Iris pigment epithelial cell (primary cell): ENCODE measurements around the gene TMEM86B.
A peak's percentile ranks its signal among the peaks of the same experiment; 100 is the strongest.
"Not testable (repeated sequence)": the region's sequence is repeated elsewhere in the genome, so short reads cannot be mapped to it uniquely, and the experiment has no call there.

Experiments
- DNase-seq: peaks from one replicate; pipeline ENCODE4 v3.0.0-alpha.2; 2011; ENCODE audit warnings: low read depth

Gene TMEM86B

DNA sequence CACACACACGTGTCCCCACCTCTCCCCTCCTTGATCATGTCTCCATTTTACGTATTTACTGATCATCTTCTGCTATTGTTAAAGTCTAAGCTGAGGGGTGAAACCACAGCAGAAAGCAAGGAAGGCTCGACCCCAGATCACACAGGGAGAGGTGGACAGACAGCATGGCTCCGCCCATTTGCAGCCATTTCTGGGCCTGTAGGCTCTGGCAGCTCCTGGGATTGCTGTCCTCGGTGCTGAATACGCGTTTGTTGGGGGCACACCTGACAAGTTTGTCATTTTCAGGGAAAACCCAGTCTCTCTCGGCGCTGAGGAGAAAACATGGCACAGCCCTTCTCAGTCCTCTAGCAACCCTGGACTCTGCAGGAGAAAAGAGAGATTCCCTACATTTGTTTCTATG is 8.0 kb downstream of the TMEM86B start:
- DNase-seq, result no peak

GRCh38 chr19:55216461-55217198 is 11.9 kb downstream of the TMEM86B start:
- peak; percentile 100 for DNase-seq

DNA sequence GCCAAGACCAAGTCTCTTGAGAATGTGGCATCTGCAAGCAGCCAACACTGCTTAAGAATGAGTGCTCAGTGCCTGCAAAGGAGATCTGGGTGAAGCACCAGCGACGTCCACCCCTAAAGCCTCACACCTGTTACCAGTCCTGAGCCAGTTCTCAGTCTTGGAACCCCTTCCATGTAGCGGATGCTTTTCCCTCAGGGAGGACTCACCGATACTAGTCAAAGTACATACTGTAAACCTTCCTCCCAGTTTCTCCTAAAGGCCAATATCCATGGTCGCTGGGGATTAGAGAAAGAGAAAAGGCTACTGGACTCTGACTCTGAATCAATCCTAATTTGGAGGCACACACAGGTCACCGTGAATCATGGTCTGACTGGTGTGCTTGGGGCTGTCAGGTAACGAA is 15.0 kb downstream of the TMEM86B start:
- no peak for DNase-seq

DNA sequence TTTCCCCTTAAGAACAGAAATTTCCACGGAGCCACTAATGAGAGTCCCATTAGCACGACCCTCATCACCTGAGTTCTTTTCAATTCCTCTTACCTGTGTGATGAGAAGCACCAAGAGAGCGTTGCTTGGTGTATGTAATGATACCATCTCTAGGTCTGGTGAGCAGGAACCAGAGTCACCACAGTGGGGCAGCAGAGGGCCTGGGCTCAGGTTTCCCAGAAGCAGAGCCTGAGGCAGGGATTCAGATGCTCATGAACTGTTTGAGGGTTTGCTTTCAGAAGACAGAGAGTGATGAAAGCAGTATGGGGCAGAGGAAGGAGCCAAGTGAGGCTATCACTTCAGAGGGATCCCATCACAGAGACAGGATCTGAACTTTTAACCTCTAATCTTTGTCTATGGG is 16.1 kb downstream of the TMEM86B start:
- DNase-seq, result no peak

- DNase-seq, result peak; percentile 96
These were observed 18.7 kb downstream of the TMEM86B start for GRCh38 chr19:55209693-55210472.

- DNase-seq, result no peak
These were observed 19.5 kb downstream of the TMEM86B start, which contains the start of gene PTPRH for GRCh38 chr19:55208880-55209692. Gene PTPRH, minus strand, starts transcription at chr19:55209501. Its CDS starts 68 bp downstream, at chr19:55209433.

DNA sequence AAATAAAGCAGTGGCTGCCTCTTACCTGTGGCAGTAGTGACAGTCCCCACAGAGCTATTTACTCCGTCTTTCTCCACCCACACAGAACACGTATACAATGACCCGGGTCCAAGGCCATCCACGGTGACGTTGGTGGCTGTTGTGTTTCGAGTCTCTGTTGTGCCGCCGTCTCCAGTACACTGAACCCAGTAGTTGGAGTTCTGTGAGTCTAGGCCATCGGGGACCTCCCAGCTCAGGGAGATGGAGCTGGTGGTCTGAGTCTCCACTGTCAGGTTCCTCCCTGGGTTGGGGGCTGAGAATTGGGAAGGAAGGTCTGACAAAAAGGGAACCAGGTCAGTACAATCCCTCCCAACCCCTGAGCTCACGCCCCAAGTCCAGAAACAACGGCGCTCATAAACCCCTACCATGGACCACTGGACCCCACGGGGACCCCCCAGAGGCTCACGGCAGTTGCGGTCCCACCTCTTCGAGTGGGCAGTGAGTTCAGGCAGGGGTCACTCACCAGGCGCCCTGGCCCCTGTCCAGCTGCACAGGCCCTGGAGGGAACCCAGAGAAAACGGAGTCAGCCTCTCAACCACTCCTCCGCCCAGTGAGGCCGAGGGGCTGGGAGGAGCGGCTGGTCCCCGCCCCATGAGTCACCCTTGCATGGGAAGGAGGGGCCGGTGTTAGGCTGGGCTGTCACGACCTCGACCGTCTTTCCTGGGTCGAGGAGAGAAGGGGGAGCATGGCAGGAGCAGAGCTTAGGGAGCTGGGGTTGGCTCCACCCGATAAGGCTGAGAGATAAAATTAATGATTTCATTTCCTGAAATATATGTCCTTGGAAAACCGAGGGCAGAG is 21.7 kb downstream of the TMEM86B start:
- DNase-seq, result peak; percentile 92

DNA sequence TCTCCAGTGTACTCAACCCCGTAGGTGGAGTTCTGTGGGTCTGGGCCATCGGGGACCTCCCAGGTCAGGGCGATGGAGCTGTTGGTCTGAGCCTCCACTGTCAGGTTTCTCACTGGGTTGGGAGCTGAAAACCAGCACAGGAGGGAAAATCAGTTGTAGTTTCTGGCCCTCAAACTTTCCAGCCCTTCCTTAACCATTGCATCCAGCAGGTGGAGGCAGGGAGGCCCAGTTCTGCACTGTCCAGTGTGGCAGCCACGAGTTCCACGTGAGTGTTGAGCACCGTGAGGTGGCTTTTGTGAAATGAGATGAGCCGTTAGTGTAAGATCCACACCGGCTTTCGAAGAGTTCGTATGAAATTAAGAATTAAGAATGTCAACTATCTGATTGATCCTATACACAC is 26.4 kb downstream of the TMEM86B start:
- DNase-seq, result not testable (repeated sequence)

DNA sequence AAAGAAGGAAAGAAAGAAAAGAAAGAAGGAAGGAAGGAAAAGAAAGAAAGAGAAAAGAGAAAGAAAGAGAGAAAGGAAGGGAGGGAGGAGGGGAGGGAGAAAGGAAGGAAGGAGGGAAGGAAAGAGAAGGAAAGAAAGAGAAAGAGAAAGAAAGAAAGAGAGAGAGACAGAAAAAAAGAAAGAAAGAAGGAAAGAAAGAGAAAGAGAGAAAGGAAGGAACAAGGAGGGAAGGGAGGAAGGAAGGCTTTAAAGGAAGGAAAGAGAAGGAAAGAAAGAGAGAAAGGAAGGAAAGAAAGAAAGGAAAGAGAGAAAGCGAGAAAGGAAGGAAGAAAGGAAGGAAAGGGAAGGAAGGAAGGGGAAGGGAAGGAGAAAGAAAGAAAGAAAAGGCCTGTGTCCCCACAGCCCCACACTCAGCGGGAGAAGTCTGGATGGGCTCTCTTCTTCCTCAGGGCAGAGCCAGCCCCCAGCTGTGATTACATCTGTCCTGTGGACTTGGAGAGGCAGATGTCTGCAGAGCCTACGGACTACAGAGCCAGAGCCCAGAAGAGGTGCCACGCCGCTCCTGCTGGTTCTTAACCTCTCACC is 28.9 kb downstream of the TMEM86B start:
- no peak for DNase-seq

GRCh38 chr19:55198651-55199050 is 29.9 kb downstream of the TMEM86B start:
- DNase-seq, result no peak

GRCh38 chr19:55197528-55197927 is 31.0 kb downstream of the TMEM86B start:
- no peak for DNase-seq

- DNase-seq, result peak; percentile 34
These were observed 31.8 kb downstream of the TMEM86B start for GRCh38 chr19:55196803-55197202.

GRCh38 chr19:55193481-55193880 is 35.1 kb downstream of the TMEM86B start:
- DNase-seq, result no peak

DNA sequence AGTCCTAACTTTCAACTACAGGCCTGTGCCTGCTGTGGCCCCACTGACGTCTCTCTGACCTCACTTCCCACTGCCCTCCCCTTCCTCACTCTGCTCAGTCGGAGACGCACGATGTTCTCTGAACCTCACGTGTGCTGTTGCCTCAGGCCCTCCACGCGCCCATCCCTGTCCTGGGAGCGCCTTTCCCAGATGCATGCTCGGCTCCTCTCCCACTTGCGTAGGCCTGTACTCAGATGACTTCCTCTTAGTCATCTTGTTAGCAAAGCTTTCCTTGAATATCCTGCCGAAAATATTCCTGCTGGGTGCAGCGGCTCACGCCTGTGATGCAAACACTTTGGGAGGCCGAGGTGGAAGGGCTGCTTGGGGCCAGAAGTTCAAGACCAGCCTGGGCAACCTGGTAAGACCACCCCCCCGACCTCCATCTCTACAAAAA is 39.1 kb downstream of the TMEM86B start:
- DNase-seq, result peak; percentile 97

DNA sequence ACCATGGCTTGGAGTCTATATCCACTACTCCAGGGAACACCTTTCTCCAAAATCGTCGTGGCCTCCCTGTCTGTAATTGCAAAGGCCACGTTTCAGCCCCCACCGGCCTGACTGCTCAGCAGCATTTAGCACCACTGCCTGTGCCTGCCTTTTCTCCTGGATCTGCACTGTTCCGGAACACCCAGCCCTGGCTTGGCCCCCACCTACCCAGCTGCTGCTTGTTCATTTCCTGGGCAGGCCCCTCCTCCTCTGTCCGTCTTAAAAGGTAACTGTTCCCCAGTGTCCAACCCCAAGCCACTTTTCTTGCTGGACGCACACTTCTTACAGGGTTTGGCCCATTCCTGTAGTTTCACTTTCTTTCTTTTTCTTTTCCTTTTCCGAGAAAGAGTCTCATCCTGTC is 39.9 kb downstream of the TMEM86B start:
- DNase-seq, result no peak

DNA sequence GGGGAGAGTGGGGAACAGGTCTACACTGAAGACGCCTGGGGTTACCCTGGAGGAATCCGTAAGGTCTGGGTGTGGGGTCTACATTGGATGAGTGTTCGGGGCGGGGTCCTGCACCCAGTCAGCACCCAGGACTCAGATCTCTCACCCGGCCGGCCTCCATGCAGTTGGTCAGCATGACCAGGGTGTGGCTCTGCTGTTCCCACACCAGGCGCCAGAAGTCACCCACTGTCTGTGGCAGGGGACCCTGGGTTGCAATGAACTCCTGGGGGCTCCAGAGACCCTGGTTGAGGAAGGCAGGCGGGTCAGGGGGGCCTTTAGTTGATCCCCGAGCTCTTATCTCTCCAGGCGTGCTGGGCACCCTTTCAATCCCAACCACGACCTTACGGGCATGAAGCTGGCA is 42.5 kb downstream of the TMEM86B start:
- no peak for DNase-seq

- DNase-seq, result no peak
These were observed 46.8 kb downstream of the TMEM86B start for GRCh38 chr19:55181740-55182139.

- DNase-seq, result no peak
These were observed 48.7 kb downstream of the TMEM86B start, which contains the start of gene SYT5 for GRCh38 chr19:55179606-55180484. Gene SYT5, minus strand, starts transcription at chr19:55180289. Its CDS starts 1,248 bp downstream, at chr19:55179041.

GRCh38 chr19:55178781-55179599 is 49.6 kb downstream of the TMEM86B start:
- DNase-seq, result peak; percentile 88
